Superior temporal gyrus (tissue), 1 donor: ENCODE results near the gene PPT2.
"Not testable (repeated sequence)": the region's sequence is repeated elsewhere in the genome, so short reads cannot be mapped to it uniquely, and the experiment has no call there.

Experiments
- DNase-seq: peaks from one replicate; pipeline ENCODE4 v3.0.0-alpha.2; 2016; ENCODE audit errors: extremely low spot score

PPT2 gene

GRCh38 chr6:32204268-32204715 is 50.4 kb downstream of the PPT2 start:
- DNase-seq: no peak

DNA sequence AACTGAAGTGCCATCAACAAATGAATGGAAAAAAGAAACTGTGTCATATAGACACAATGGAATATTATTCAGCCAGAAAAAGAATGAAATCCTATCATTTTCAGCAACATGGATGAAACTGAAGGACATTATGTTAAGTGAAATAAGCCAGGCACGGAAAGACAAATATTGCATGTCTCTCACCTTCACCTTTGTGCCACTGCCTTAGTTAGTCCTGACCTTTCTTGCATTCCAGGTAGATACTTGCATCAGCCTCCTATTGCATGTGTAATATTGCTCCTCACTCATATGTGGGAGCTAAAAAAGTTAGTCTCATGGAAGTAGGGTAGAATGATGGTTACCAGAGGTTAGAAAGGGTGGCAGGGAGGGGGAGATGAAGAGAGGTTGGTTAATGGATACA is 55.1 kb downstream of the PPT2 start:
- DNase-seq: no peak

DNA sequence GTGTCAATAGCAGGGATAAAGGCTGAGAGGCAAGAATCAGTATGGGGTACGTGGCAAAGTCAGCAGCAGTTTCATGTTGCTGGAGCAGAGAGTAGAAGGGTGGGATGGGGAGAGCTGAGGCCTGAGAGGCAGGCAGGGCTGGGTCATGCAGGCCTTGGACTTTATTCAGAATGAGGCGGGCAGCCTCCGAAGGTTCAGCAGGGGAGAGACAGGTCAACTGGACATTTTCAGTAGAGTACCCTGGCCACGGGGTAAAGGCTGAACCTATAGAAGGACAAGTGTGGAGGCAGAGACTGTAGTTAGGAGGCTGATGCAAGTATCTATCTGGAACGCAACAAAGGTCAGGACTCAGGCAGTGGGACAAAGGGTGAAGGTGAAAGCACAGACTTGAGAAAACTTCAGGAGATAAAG is 56.3 kb downstream of the PPT2 start:
- no peak for DNase-seq

DNA sequence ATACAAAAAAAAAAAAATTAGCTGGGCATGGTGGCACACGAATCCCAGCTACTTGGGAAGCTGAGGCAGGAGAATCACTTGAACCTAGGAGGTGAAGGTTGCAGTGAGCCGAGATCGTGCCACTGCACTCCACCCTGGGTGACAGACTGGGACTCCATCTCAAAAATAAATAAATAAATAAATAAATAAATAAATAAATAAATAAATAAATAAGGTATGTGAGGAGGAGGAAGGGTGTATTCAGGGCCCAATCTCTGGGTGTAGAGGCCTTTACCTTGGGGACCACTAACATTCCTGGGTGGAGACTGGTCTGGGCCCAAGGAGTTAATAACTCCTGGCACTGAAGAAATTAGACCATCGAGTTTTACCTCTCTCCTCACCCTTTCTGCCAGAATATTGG is 57.5 kb downstream of the PPT2 start:
- DNase-seq: not testable (repeated sequence)

DNA sequence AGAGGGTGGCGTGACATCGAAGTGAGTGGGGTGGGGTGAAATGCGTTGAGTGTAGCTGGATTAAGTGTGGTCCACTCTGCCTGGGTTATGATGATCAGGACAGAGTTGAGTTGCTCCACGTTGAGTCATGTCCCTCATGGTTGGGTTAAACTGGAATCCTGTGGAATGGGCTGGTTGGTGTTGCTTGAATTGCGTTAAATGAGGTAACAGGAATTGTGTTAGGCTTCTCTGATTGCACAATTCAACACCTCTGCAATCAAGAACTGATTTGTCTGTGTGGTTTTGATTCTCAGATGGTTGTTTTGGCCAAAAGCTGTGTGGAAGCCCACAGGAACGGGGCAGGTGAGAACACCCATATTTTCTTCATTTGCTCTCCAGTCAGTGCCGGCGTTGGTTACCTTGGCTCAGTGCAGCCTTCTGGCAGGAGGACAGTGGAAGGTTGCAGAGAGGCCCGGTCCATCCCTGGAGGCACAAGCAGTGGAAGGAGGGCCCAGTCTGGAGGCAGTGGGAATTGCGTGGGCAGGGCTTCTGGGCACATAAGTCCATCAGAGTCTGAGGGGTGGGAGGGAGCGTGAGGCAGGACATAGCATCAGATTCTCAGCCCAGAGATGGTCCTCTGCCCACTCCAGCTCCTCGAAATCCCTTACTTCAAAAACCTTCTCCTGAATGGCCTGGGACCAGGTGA is 58.3 kb downstream of the PPT2 start:
- DNase-seq: no peak
